ENCODE results near the gene KLRC4. TPM values are rescaled to one million over a fixed set of nuclear protein-coding genes. Genes with fewer than 3 reads are reported as not detected.

The KLRC4 gene
- total RNA-seq, 1 experiment from 2014 or later, result not detected

DNA sequence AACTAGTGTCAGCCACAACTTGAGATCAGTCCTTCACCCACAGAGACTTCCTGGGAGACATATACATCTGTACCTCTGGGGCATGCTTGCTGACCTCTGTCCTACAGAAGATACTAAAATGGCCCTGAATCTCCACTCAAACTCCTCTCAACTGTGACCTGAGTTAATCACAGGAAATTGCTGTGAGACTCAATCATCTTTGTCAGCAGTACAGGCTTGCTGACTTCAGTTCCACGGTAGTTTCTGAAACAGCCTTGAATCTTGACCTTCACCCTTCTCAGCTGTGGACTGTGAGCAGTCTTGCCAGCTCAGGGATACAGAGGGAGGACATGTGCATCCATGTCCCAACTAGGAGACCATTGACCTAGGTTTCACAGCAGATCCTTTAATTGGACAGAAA lies 45.0 kb upstream of the KLRC4 start:
- DNase-seq (ENCODE audit: low spot score) (no peak), ATAC-seq (no peak)
- POLR2A ChIA-PET, result no interaction called here
- Mint-ChIP-seq H3K27ac (no peak overlapping the region), H3K9me3 (peaks cover 40% of the 10 kb centered on the region), H3K4me3 (no peak overlapping the region), H3K36me3 (peaks cover 29% of the 10 kb centered on the region), H3K4me1 (peaks cover 17% of the 10 kb centered on the region), H3K27me3 (ENCODE audit: low read depth) (no peaks in the 10 kb centered on the region)
- CTCF ChIA-PET, result no interaction called here
- TF ChIP-seq, protein P1, sequence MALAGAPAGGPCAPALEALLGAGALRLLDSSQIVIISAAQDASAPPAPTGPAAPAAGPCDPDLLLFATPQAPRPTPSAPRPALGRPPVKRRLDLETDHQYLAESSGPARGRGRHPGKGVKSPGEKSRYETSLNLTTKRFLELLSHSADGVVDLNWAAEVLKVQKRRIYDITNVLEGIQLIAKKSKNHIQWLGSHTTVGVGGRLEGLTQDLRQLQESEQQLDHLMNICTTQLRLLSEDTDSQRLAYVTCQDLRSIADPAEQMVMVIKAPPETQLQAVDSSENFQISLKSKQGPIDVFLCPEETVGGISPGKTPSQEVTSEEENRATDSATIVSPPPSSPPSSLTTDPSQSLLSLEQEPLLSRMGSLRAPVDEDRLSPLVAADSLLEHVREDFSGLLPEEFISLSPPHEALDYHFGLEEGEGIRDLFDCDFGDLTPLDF (CRISPR knock-in tag; IDR thresholded peaks at IDR 0.05), result no peak
- TF ChIP-seq CDX4 (CRISPR knock-in tag; IDR thresholded peaks at IDR 0.05; ENCODE audit: borderline replicate concordance) (no peak), ATF6 (CRISPR knock-in tag; IDR thresholded peaks at IDR 0.05) (no peak)

GRCh38 chr12:10453156-10453555 lies 43.6 kb upstream of the KLRC4 start, which contains the start of gene KLRC1:
Gene KLRC1, minus strand, starts transcription at chr12:10453377. Its CDS starts 2,221 bp downstream, at chr12:10451156.
- Mint-ChIP-seq H3K4me1 (peaks cover 16% of the 10 kb centered on the region), H3K9me3 (peaks cover 29% of the 10 kb centered on the region), H3K27me3 (ENCODE audit: low read depth) (no peaks in the 10 kb centered on the region), H3K36me3 (peaks cover 25% of the 10 kb centered on the region), H3K4me3 (no peak within 1 kb of the TSS), H3K27ac (no peak within 1 kb of the TSS)
- CTCF ChIA-PET, result no interaction called here
- ATAC-seq (no peak), DNase-seq (ENCODE audit: low spot score) (no peak)
- POLR2A ChIA-PET, result no interaction called here
- no peak for TF ChIP-seq KAT7 (CRISPR knock-in tag; IDR thresholded peaks at IDR 0.05; ENCODE audit: borderline replicate concordance)
- TF ChIP-seq FOXP4 (CRISPR knock-in tag; IDR thresholded peaks at IDR 0.05), result no peak
- no peak for TF ChIP-seq MXD4 (CRISPR knock-in tag; IDR thresholded peaks at IDR 0.05; ENCODE audit: borderline replicate concordance)
- no peak for TF ChIP-seq EMX1 (CRISPR knock-in tag; IDR thresholded peaks at IDR 0.05)
- TF ChIP-seq FOXP1 (CRISPR knock-in tag; IDR thresholded peaks at IDR 0.05; ENCODE audit: borderline replicate concordance), result no peak
- TF ChIP-seq NFYB (CRISPR knock-in tag; conservative IDR thresholded peaks at IDR 0.05; ENCODE audit: low read depth), result no peak
- no peak for TF ChIP-seq ZBTB43 (CRISPR knock-in tag; IDR thresholded peaks at IDR 0.05)
- TF ChIP-seq ZBTB21 (CRISPR knock-in tag; IDR thresholded peaks at IDR 0.05; ENCODE audit: borderline replicate concordance), result no peak
- TF ChIP-seq, protein P2, sequence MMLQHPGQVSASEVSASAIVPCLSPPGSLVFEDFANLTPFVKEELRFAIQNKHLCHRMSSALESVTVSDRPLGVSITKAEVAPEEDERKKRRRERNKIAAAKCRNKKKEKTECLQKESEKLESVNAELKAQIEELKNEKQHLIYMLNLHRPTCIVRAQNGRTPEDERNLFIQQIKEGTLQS (CRISPR knock-in tag; conservative IDR thresholded peaks at IDR 0.05), result no peak
- TF ChIP-seq ESRRA (CRISPR knock-in tag; IDR thresholded peaks at IDR 0.05; ENCODE audit: borderline replicate concordance), result no peak
- TF ChIP-seq NR1H2 (CRISPR knock-in tag; IDR thresholded peaks at IDR 0.05), result no peak
- TF ChIP-seq USF1 (CRISPR knock-in tag; IDR thresholded peaks at IDR 0.05), result no peak
- no peak for TF ChIP-seq FOXJ3 (CRISPR knock-in tag; IDR thresholded peaks at IDR 0.05; ENCODE audit: borderline replicate concordance)
- no peak for TF ChIP-seq CREB1 (CRISPR knock-in tag; IDR thresholded peaks at IDR 0.05)
- TF ChIP-seq, protein P3, sequence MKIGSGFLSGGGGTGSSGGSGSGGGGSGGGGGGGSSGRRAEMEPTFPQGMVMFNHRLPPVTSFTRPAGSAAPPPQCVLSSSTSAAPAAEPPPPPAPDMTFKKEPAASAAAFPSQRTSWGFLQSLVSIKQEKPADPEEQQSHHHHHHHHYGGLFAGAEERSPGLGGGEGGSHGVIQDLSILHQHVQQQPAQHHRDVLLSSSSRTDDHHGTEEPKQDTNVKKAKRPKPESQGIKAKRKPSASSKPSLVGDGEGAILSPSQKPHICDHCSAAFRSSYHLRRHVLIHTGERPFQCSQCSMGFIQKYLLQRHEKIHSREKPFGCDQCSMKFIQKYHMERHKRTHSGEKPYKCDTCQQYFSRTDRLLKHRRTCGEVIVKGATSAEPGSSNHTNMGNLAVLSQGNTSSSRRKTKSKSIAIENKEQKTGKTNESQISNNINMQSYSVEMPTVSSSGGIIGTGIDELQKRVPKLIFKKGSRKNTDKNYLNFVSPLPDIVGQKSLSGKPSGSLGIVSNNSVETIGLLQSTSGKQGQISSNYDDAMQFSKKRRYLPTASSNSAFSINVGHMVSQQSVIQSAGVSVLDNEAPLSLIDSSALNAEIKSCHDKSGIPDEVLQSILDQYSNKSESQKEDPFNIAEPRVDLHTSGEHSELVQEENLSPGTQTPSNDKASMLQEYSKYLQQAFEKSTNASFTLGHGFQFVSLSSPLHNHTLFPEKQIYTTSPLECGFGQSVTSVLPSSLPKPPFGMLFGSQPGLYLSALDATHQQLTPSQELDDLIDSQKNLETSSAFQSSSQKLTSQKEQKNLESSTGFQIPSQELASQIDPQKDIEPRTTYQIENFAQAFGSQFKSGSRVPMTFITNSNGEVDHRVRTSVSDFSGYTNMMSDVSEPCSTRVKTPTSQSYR (CRISPR knock-in tag; IDR thresholded peaks at IDR 0.05), result no peak

Measured in WTC11 (cell line).